Ascending aorta (tissue), 2 donors: ENCODE data around the gene INCA1. TPM values are rescaled to one million over a fixed set of nuclear protein-coding genes. Genes with fewer than 3 reads are reported as not detected.

Experiments
- DNase-seq, 2 donors: peaks; one replicate each; pipeline ENCODE4 v3.0.0-alpha.2; 2019; ENCODE audit warnings: low spot score in 2 of 2
- H3K27ac ChIP-seq, 2 donors: fragments of 200-600 bp; sonication (generic); one replicate each; pipeline ENCODE4 v1.5.1; 2016 to 2017; ENCODE audit warnings: mild to moderate bottlenecking in 1 of 2
- H3K27me3 ChIP-seq: fragments of 200-600 bp; sonication (generic); one replicate; pipeline ENCODE4 v1.5.1; 2017
- H3K36me3 ChIP-seq, 2 donors: fragments of 200-600 bp; sonication (generic); one replicate each; pipeline ENCODE4 v1.5.1; 2016
- H3K4me1 ChIP-seq, 2 donors: fragments of 200-600 bp; sonication (generic); one replicate each; pipeline ENCODE4 v1.5.1; 2016 to 2017; ENCODE audit warnings: mild to moderate bottlenecking in 1 of 2
- H3K4me3 ChIP-seq, 2 donors: fragments of 200-600 bp; sonication (generic); one replicate each; pipeline ENCODE4 v1.5.1; 2016 to 2017; ENCODE audit warnings: mild to moderate bottlenecking in 1 of 2
- H3K9me3 ChIP-seq, 2 donors: fragments of 200-600 bp; sonication (generic); one replicate each; pipeline ENCODE4 v1.5.1; 2016
- intact Hi-C: fragments of 100-400 bp; cut with DNase I; formaldehyde crosslinking; loops from one replicate; pipeline ENCODE4 v1.15.1; 2023
- total RNA-seq: library from RNA; depleted of rRNA; stranded (reverse); fragments of >200 nt; gene quantifications from one replicate; pipeline ENCODE4 v1.1.0, GENCODE V29; 2016
- TF ChIP-seq, protein P1 (sequence below), 3 experiments: fragments of 200-600 bp in 2 of 3; fragments of 450-650 bp in 1 of 3; sonication (generic) in 2 of 3; IDR thresholded peaks; one replicate each; pipeline ENCODE4 v1.5.1; 2016 to 2019; ENCODE audit warnings: antibody characterized with exemption in 3 of 3, mild to moderate bottlenecking in 1 of 3, moderate library complexity in 1 of 3

Gene INCA1
- total RNA-seq, 1 donor from 2014 or later = not detected

DNA sequence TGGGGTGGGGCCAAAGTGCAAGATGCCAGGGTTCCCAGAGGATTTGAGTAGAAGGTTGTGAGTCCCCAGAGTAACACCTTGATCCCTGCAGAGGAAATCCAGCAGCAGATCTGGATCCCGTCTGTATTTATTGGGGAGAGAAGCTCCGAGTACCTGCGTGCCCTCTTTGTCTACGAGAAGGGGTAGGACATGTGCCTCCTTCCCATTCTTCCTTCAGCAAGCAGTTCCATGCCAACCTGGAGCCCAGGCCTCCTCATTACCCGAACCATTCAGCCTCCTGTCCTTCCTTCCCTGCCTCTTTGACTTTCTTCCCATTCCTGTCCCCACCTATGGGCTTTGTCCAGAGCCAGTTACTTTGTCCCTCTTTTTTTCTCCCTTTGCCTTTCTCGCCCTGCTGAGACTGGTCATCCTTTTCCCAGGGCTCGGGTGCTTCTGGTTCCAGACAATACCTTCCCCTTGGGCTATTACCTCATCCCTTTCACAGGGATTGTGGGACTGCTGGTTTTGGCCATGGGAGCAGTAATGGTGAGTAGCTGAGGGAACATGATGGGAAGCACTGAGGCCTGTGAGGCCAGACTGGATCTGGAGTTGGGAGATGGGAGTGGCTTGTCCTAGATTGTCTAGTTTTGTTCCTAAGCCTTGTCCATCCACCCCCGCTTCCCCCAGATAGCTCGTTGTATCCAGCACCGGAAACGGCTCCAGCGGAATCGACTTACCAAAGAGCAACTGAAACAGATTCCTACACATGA is 54.4 kb downstream of the INCA1 start:
- H3K27ac ChIP-seq = peak overlapping the region in 1 of 2 donors; percentile 16
- H3K4me1 ChIP-seq = peaks cover 24 to 46% of the 10 kb centered on the region in 2 donors
- no peak for DNase-seq
- H3K36me3 ChIP-seq = peaks cover 34 to 53% of the 10 kb centered on the region in 2 donors
- no peak overlapping the region for H3K4me3 ChIP-seq
- intact Hi-C loops = loop anchor here (5.0 kb wide), 1 partner anchor 44 kb away; the partner anchor contains the start of gene CAMTA2
- H3K9me3 ChIP-seq = no peaks in the 10 kb centered on the region
- TF ChIP-seq, protein P1, sequence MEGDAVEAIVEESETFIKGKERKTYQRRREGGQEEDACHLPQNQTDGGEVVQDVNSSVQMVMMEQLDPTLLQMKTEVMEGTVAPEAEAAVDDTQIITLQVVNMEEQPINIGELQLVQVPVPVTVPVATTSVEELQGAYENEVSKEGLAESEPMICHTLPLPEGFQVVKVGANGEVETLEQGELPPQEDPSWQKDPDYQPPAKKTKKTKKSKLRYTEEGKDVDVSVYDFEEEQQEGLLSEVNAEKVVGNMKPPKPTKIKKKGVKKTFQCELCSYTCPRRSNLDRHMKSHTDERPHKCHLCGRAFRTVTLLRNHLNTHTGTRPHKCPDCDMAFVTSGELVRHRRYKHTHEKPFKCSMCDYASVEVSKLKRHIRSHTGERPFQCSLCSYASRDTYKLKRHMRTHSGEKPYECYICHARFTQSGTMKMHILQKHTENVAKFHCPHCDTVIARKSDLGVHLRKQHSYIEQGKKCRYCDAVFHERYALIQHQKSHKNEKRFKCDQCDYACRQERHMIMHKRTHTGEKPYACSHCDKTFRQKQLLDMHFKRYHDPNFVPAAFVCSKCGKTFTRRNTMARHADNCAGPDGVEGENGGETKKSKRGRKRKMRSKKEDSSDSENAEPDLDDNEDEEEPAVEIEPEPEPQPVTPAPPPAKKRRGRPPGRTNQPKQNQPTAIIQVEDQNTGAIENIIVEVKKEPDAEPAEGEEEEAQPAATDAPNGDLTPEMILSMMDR (IDR thresholded peaks at IDR 0.05) = no peak
- H3K27me3 ChIP-seq = no peaks in the 10 kb centered on the region

DNA sequence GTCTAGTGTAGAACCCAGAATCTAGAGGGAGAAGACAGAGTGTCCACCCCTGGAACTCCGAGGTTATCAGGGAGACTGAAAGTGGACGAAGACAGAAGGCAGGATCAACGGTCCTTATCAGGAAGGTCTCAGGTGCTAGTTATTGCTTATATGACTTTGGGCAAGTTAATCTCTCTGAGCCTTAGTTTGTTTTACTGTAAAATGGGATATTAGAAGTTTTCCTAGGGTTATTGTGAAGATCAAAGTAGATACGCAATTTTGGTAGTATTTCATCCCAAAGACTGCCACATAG is 56.1 kb downstream of the INCA1 start:
- peak overlapping the region; percentile 79 to 82 for H3K4me3 ChIP-seq
- TF ChIP-seq, protein P1 (IDR thresholded peaks at IDR 0.05) = no peak
- DNase-seq = no peak
- no peaks in the 10 kb centered on the region for H3K27me3 ChIP-seq
- H3K27ac ChIP-seq = peak overlapping the region in 1 of 2 donors; percentile 88
- intact Hi-C loops = loop anchor here (5.0 kb wide), 1 partner anchor 46 kb away; the partner anchor contains the start of gene CAMTA2
- no peaks in the 10 kb centered on the region for H3K9me3 ChIP-seq
- H3K36me3 ChIP-seq = peaks cover 43 to 63% of the 10 kb centered on the region in 2 donors
- H3K4me1 ChIP-seq = peaks cover 21 to 45% of the 10 kb centered on the region in 2 donors

DNA sequence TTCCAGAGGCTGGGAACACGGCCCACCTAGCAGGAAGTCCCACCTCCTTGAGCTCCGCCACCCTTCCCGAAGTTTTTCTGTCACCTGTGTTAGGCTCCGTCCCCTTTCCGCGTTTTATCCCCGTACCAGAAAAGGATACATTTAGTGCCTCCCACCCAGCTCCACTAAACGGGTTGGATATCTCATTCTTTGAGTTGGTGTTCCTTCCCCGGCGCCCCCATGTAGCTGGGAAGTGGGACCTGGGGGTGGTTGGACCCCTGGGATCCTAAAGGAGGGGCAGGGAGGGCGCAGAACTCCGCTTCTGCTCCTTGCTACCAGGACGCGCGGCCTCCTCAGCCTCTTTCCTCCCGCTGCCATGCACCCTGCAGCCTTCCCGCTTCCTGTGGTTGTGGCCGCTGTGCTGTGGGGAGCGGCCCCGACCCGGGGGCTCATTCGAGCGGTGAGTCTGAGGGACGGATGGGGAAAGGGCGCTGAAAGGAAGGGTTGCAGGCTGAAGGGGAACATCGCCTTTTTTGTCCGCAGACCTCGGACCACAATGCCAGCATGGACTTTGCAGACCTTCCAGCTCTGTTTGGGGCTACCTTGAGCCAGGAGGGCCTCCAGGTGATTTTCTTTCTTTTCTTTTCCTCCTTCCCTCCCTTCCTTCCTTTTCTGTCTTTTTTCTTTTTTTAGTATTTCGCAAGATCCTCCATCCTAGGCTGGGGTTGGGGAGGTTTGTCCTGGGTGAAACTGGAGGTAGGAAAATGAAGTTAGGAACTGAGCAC is 56.6 kb downstream of the INCA1 start:
- peak overlapping the region; percentile 88 to 92 for H3K27ac ChIP-seq
- peak in 1 of 2 donors; percentile 51 for DNase-seq
- H3K4me3 ChIP-seq = peak overlapping the region; percentile 79 to 82
- intact Hi-C loops = loop anchor here (1.0 to 5.0 kb wide), 3 partner anchors 8 to 47 kb away; partner anchors contain the start of genes CAMTA2, PFN1 and SPAG7
- H3K27me3 ChIP-seq = no peaks in the 10 kb centered on the region
- peaks cover 16 to 39% of the 10 kb centered on the region in 2 donors for H3K4me1 ChIP-seq
- H3K9me3 ChIP-seq = no peaks in the 10 kb centered on the region
- peaks cover 43 to 58% of the 10 kb centered on the region in 2 donors for H3K36me3 ChIP-seq
- TF ChIP-seq, protein P1 (IDR thresholded peaks at IDR 0.05) = no peak

DNA sequence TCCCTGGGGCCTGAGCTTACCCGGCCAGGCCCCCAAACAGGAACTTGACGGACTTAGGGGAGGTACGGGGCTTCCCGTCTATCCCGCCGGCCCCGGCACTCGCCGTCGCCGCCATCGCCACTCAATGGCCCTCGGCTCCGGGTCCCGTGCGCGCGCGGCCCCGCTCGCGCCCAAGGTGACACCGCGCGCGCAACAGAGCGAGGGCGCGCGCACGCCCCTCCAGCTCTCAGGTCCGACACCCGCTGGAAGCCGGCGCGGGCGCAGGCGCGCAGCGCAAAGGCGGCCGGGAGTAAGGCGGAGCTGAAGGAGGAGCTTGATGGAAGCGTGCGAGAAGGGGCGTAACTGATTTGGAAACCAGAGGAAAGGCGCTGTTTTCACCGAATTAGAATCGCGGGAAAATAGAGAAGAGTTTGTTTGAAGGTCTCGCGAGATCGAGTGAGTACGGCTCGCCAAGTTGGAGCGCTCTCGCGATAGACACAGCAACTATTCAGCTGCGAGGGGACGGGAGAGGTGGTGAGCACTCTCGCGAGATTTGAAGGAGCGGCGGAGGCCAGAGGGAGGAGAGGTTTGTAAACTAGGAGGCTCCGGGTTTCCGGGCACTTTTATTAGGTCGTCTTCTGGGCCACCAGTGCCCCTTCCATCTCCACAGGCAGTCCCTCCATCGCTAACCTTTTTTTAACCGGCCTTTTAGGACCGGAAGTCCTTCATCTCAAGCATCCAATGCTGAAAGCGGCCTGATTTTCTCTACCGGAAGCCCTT is 57.3 kb downstream of the INCA1 start, which contains the start of the genes RNF167 and SLC25A11:
TSS of gene RNF167 (plus strand) at position 473 of the 759 bp plus-strand sequence. CDS start 642 bp downstream, outside the sequence.
TSS of gene SLC25A11 (minus strand) at position 251 of the 759 bp plus-strand sequence. CDS start at position 115, 136 bp downstream.
- peak within 1 kb of the TSS; percentile 79 to 82 for H3K4me3 ChIP-seq
- no peaks in the 10 kb centered on the region for H3K27me3 ChIP-seq
- H3K36me3 ChIP-seq = peaks cover 39 to 51% of the 10 kb centered on the region in 2 donors
- TF ChIP-seq, protein P1 (IDR thresholded peaks at IDR 0.05) = no peak
- H3K27ac ChIP-seq = peak within 1 kb of the TSS; percentile 88 to 92
- peak; percentile 91 to 98 for DNase-seq
- intact Hi-C loops = loop anchor here (1.0 to 5.0 kb wide), 5 partner anchors 8 to 57 kb away; partner anchors contain the start of genes CAMTA2, CHRNE, INCA1 and KIF1C
- H3K9me3 ChIP-seq = no peaks in the 10 kb centered on the region
- peaks cover 11 to 32% of the 10 kb centered on the region in 2 donors for H3K4me1 ChIP-seq

DNA sequence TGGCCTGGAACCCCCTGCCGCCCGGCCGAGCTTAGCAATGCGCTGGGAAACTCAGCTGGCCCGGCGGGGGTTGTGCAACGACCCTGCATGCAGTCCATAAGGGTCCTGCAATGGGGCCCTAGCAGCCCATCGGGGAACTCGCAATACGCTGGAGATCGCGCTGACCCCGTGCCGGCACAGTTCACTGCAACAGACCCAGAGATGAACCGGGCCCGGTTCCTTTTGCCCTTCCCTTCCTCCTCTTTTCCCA is 57.9 kb downstream of the INCA1 start:
- Histone ChIP-seq H3K4me3 (peak overlapping the region; percentile 79 to 82), H3K27me3 (no peaks in the 10 kb centered on the region), H3K4me1 (peaks cover 11 to 27% of the 10 kb centered on the region in 2 donors), H3K27ac (peak overlapping the region; percentile 88 to 92), H3K9me3 (no peaks in the 10 kb centered on the region), H3K36me3 (peaks cover 34 to 46% of the 10 kb centered on the region in 2 donors)
- peak in 1 of 2 donors; percentile 70 for DNase-seq
- TF ChIP-seq, protein P1 (IDR thresholded peaks at IDR 0.05) = no peak
- intact Hi-C loops = loop anchor here (1.0 to 2.0 kb wide), 2 partner anchors 37 to 58 kb away; partner anchors contain the start of genes CHRNE, INCA1 and KIF1C
